Fibroblast of mammary gland (primary cell): ENCODE results near the gene MYH2.

Source experiments
- DNase-seq: peaks from one replicate; pipeline ENCODE4 v3.0.0-alpha.2; 2010; ENCODE audit warnings: low read depth
- H3K4me3 ChIP-seq: 2 replicates; pipeline ENCODE4 v1.5.1; 2011; ENCODE audit warnings: low read depth, mild to moderate bottlenecking, low read length, moderate library complexity; ENCODE audit not compliant: control insufficient read depth
- CTCF ChIP-seq: conservative IDR thresholded peaks from 2 replicates; pipeline ENCODE4 v1.5.1; 2011; ENCODE audit warnings: low read depth, low read length, inconsistent platforms; ENCODE audit not compliant: control insufficient read depth, insufficient read depth

The MYH2 gene

DNA sequence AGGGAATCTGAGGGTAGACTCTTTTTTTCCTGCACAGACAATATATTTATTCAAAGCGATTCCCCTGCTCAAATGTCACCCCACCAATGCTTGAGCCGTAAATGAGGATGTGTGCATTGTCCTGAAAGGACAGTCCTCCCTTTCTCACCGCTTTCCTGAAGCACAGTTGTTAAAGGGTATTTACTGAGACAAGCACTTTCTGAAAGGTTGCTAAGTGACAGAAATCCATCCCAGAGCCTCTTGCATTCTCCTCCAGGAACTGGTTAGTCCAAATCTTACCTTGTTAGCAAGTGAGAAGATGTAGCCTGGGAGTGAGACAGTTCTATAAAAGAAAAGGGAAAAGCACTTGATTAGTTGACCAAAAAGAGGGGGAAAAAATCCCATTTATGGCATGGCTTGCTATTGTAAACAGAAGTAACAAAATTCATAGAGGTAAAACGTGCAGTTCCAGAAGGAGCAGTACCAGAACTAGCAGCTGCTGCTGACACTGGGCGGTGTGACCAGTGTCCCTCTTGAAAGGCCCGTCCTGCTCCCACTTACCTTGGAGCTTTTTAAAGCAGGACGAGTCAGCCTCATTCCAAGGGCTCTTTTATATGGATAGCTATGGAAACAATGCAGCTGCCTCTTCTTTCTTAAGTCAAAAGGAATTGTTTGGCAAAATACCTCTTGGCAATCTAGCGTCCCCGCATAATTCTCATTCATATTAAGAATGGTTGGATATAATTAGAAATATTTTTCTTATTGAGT lies at the start of gene MYH2:
Gene MYH2, minus strand, starts transcription at position 563 of the 747 bp plus-strand sequence. CDS start 1,738 bp downstream, outside the sequence.
- DNase-seq, result no peak
- TF ChIP-seq CTCF, result no peak
- H3K4me3 ChIP-seq, result no peak within 1 kb of the TSS

DNA sequence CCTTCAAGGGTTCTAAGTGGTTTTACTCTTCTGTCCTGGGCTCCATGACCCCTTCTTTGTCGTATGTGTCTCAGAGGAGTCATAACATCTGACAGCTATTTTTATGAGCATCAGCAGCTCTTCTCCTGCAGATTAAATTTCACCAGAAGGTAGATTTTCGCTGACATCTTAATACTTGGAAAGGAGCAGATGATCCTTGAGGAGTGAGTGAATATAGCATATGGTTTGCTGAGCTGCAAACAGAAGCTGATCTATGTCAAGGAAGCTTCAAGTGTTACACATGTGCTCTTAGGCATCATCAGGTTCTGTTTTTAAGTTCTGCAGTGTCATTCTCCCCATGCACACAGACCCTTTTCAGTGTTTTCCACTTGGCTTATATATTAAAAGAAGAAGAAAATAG lies 49.2 kb upstream of the MYH2 start:
- no peak for DNase-seq
- no peak for TF ChIP-seq CTCF

DNA sequence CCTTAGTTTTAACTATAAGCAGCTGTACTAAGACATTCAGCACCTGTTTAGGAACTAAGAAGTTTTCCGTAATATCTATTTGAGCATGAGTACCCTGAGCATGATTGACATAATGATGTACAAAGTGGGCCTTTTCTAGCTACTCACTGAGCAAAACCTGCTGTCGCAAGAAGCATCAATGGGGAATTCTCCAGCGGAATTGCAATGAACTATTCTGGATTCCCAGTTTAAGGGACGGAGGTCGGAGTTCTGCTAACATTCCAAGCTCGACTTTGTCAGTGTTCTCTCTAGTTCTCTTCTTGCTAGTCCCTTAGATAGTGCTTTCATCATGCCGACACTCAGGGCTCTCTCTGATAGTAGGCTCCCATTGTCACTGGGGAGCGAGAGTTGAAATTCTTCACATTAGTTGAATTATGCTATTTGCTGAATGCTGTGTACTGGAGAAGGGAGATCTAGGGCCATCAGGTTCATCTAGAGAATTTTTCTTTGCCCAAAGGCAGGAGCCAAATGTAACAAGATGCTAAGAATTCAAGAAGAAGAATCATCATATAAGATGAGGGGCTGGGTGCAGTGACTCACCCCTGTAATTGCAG lies 40.2 kb upstream of the MYH2 start:
- H3K4me3 ChIP-seq, result no peak overlapping the region
- TF ChIP-seq CTCF, result no peak

More for the DNA sequence above, 49.2 kb upstream of the MYH2 start:
- H3K4me3 ChIP-seq, result no peak overlapping the region

GRCh38 chr17:10585529-10585928 lies 36.1 kb upstream of the MYH2 start:
- no peak for DNase-seq
- H3K4me3 ChIP-seq, result no peak overlapping the region
- no peak for TF ChIP-seq CTCF

More for the DNA sequence above, 40.2 kb upstream of the MYH2 start:
- no peak for DNase-seq

GRCh38 chr17:10583834-10584233 lies 34.4 kb upstream of the MYH2 start:
- no peak overlapping the region for H3K4me3 ChIP-seq
- no peak for TF ChIP-seq CTCF
- DNase-seq, result no peak

- peak; percentile 45 for DNase-seq
- no peak overlapping the region for H3K4me3 ChIP-seq
- no peak for TF ChIP-seq CTCF
These were observed 29.8 kb upstream of the MYH2 start for GRCh38 chr17:10579270-10579669.

- TF ChIP-seq CTCF, result no peak
- peak; percentile 56 for DNase-seq
- no peak overlapping the region for H3K4me3 ChIP-seq
These were observed 24.9 kb upstream of the MYH2 start for GRCh38 chr17:10574324-10574723.
